ENCODE data around the gene ENTR1. TPM values are rescaled to one million over a fixed set of nuclear protein-coding genes. Genes with fewer than 3 reads are reported as not detected.

ENTR1 gene
- total and polyA plus RNA-seq, 2 of the 4 experiments (the other 2 are of a cell fraction) = 14.5 to 37.3 TPM

DNA sequence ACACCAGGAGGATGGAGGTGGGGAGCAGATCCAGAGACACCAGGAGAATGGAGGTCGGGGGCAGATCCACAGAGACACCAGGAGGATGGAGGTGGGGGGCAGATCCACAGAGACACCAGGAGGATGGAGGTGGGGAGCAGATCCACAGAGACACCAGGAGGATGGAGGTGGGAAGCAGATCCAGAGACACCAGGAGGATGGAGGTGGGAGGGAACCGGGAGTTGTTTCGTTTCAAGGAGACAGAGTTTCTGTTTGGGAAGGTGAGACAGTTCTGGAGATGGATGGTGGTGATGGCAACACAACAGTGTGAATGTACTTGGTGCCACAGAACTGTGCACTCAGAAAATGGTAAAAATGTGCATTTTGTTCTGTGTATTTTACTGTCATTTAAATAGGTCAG lies 38.2 kb upstream of the ENTR1 start:
- no peak overlapping the region for H2BK20ac ChIP-seq (ENCODE audit: low read depth, low read length)
- POLR2A ChIA-PET (ENCODE audit: unreplicated experiment) = no interaction called here
- H3K4me3 ChIP-seq (ENCODE audit: insufficient read depth, low read depth, low read length) = no peak overlapping the region
- H3K79me1 ChIP-seq (ENCODE audit: low read depth in 1 of 2, low read length in 2 of 2) = peaks cover 15 to 31% of the 10 kb centered on the region in 2 experiments; a peak in 3 of 4 replicates
- intact Hi-C loops (cut with micrococcal nuclease) = no loop called here
- H3K18ac ChIP-seq (ENCODE audit: low read depth, low read length) = no peak overlapping the region
- no peak overlapping the region for H2AK9ac ChIP-seq (replicated peaks; ENCODE audit: low read depth, low read length, poor library complexity)
- H3K36me3 ChIP-seq (ENCODE audit: control insufficient read depth, insufficient read depth, low read length) = peaks cover 77% of the 10 kb centered on the region
- H3K23ac ChIP-seq (ENCODE audit: low read depth, low read length) = no peak overlapping the region
- no peaks in the 10 kb centered on the region for H3K27me3 ChIP-seq (ENCODE audit: control insufficient read depth, insufficient read depth, low read length)
- ATAC-seq (ENCODE audit: low read depth) (no peak), DNase-seq (no peak)
- no peak overlapping the region for H3K27ac ChIP-seq (ENCODE audit: insufficient read depth, low read length)
- no peak overlapping the region for H3K4ac ChIP-seq (ENCODE audit: low read depth, low read length)
- CTCF ChIA-PET = no interaction called here
- no peak overlapping the region for H4K5ac ChIP-seq (ENCODE audit: low read depth, low read length)
- H3K9me3 ChIP-seq (ENCODE audit: control insufficient read depth, insufficient read depth, low read length) = no peaks in the 10 kb centered on the region
- no peak overlapping the region for H3K56ac ChIP-seq (ENCODE audit: extremely low read depth, insufficient read depth, low read length)
- H2BK15ac ChIP-seq (ENCODE audit: low read depth, low read length) = no peak overlapping the region
- no peak overlapping the region for H3K14ac ChIP-seq (replicated peaks; ENCODE audit: low read depth, low read length)
- H3K9me1 ChIP-seq (ENCODE audit: insufficient read depth, low read length) = no peaks in the 10 kb centered on the region
- no peak overlapping the region for H4K91ac ChIP-seq (ENCODE audit: insufficient read depth, low read depth, low read length)
- H3K9ac ChIP-seq (ENCODE audit: low read depth, low read length) = no peak overlapping the region
- H2AK5ac ChIP-seq (ENCODE audit: low read depth, low read length) = no peak overlapping the region
- H4K20me1 ChIP-seq (ENCODE audit: insufficient read depth, low read length) = peaks cover 22% of the 10 kb centered on the region
- no peaks in the 10 kb centered on the region for H3K4me1 ChIP-seq (ENCODE audit: control insufficient read depth, insufficient read depth, low read length)
- H2AFZ ChIP-seq (replicated peaks; ENCODE audit: low read length, poor library complexity) = no peak overlapping the region
- H4K8ac ChIP-seq (ENCODE audit: low read depth in 2 of 2, low read length in 2 of 2) = no peak overlapping the region
- 96% methylated on average over 3 of the region's 3 CpGs; no CpG with 5 or more reads in 1 of the 2 experiments for WGBS, 2 experiments (ENCODE audit: extremely low coverage in 2 of 2, insufficient read length in 1 of 2)
- no peak for TF ChIP-seq RFX5 (IDR thresholded peaks at IDR 0.05; ENCODE audit: low read depth, low read length)
- TF ChIP-seq MAFK (IDR thresholded peaks at IDR 0.05; ENCODE audit: low read depth, low read length) = no peak
- no peak for TF ChIP-seq POLR2A (IDR thresholded peaks at IDR 0.05; ENCODE audit: low read depth, low read length)
- TF ChIP-seq ELK1 (IDR thresholded peaks at IDR 0.05; ENCODE audit: borderline replicate concordance, low read depth, low read length) = no peak
- TF ChIP-seq CEBPB (IDR thresholded peaks at IDR 0.05; ENCODE audit: low read depth, low read length) = no peak
- no peak for TF ChIP-seq CTCF (conservative IDR thresholded peaks at IDR 0.05; ENCODE audit: low read depth, low read length)
- TF ChIP-seq BHLHE40 (IDR thresholded peaks at IDR 0.05; ENCODE audit: low read depth, low read length) = no peak
- TF ChIP-seq CHD1 (IDR thresholded peaks at IDR 0.05; ENCODE audit: low read depth, low read length) = no peak
- TF ChIP-seq NFE2L2 (IDR thresholded peaks at IDR 0.05; ENCODE audit: low read depth, low read length) = no peak
- TF ChIP-seq USF2 (IDR thresholded peaks at IDR 0.05; ENCODE audit: low read depth, low read length) = no peak
- TF ChIP-seq MAZ (IDR thresholded peaks at IDR 0.05; ENCODE audit: borderline replicate concordance, low read depth, low read length) = no peak
- no peak for TF ChIP-seq RCOR1 (IDR thresholded peaks at IDR 0.05; ENCODE audit: insufficient replicate concordance, low read length)
- TF ChIP-seq MXI1 (IDR thresholded peaks at IDR 0.05; ENCODE audit: borderline replicate concordance, low read depth, low read length) = no peak
- no peak for TF ChIP-seq RAD21 (IDR thresholded peaks at IDR 0.05; ENCODE audit: low read length)
- no peak for TF ChIP-seq FOS (IDR thresholded peaks at IDR 0.05; ENCODE audit: low read depth, low read length)
- TF ChIP-seq SMC3 (IDR thresholded peaks at IDR 0.05; ENCODE audit: low read depth, low read length) = no peak
- H3K4me2 ChIP-seq (ENCODE audit: low read depth, low read length) = no peak overlapping the region
- BruUV-seq (replicated peaks) = no TSS peak
- in situ Hi-C loops (cut with MboI; ENCODE audit: low sequenced_read_pairs) = no loop called here
- H2BK120ac ChIP-seq (ENCODE audit: low read depth, low read length) = no peak overlapping the region
- H2BK5ac ChIP-seq (ENCODE audit: low read depth, low read length, poor library complexity, severe bottlenecking) = no peak overlapping the region
- dilution Hi-C loops (cut with HindIII; ENCODE audit: low sequenced_read_pairs, unreplicated experiment) = no loop called here

Measured in IMR-90 (cell line).